GM23338 (cell line): ENCODE data around the gene PERM1.

ENCODE experiments used
- CTCF ChIP-seq, 2 experiments: fragments of 200-600 bp in 1 of 2; sonication (generic) in 1 of 2; conservative IDR thresholded peaks; 2 replicates each; pipeline versions ENCODE4 v1.5.1 to v1.6.1; 2016 to 2017; ENCODE audit warnings: antibody characterized with exemption in 2 of 2, low read depth in 2 of 2, mild to moderate bottlenecking in 2 of 2, moderate library complexity in 1 of 2
- EZH2 ChIP-seq: fragments of 200-600 bp; sonication (generic); IDR thresholded peaks from one replicate; pipeline ENCODE4 v1.8.0; 2017; ENCODE audit warnings: antibody characterized with exemption, mild to moderate bottlenecking, low read depth; ENCODE audit not compliant: unreplicated experiment
- REST ChIP-seq: IDR thresholded peaks from one replicate; pipeline ENCODE4 v1.6.1; 2018; ENCODE audit warnings: antibody characterized with exemption; ENCODE audit not compliant: unreplicated experiment

GRCh38 chr1:1006305-1007159 is 24.6 kb upstream of the PERM1 start:
- no peak for TF ChIP-seq EZH2
- no peak for TF ChIP-seq CTCF (conservative IDR thresholded peaks at IDR 0.05; ENCODE audit: low read depth in 2 of 2)
- no peak for TF ChIP-seq REST
